Hepatocyte (in vitro differentiated cells): ENCODE measurements around the gene MYO1E. TPM values are rescaled to one million over a fixed set of nuclear protein-coding genes. Genes with fewer than 3 reads are reported as not detected.

Experiments
- DNase-seq: peaks from one replicate; pipeline ENCODE4 v3.0.0-alpha.2; 2016; ENCODE audit warnings: low spot score
- H2AFZ ChIP-seq: fragments of 200-600 bp; sonication (generic); 2 replicates; pipeline ENCODE4 v1.6.0; 2016; ENCODE audit warnings: antibody characterized with exemption, mild to moderate bottlenecking
- H3K27ac ChIP-seq: fragments of 200-600 bp; sonication (generic); 2 replicates; pipeline ENCODE4 v1.5.1; 2016; ENCODE audit warnings: mild to moderate bottlenecking
- H3K27me3 ChIP-seq: fragments of 200-600 bp; sonication (generic); 2 replicates; pipeline ENCODE4 v1.6.1; 2016
- H3K36me3 ChIP-seq: fragments of 200-600 bp; sonication (generic); replicated peaks from 2 replicates; pipeline ENCODE4 v1.5.1; 2016; ENCODE audit warnings: low read depth; ENCODE audit not compliant: insufficient read depth
- H3K4me1 ChIP-seq: fragments of 200-600 bp; sonication (generic); 2 replicates; pipeline ENCODE4 v1.5.1; 2016; ENCODE audit warnings: mild to moderate bottlenecking, moderate library complexity; ENCODE audit not compliant: insufficient read depth
- H3K4me2 ChIP-seq: fragments of 200-600 bp; sonication (generic); 2 replicates; pipeline ENCODE4 v1.6.0; 2016
- H3K4me3 ChIP-seq: fragments of 200-600 bp; sonication (generic); 2 replicates; pipeline ENCODE4 v1.5.1; 2016; ENCODE audit warnings: mild to moderate bottlenecking
- H3K79me2 ChIP-seq: fragments of 200-600 bp; sonication (generic); 2 replicates; pipeline ENCODE4 v1.6.0; 2017; ENCODE audit warnings: mild to moderate bottlenecking
- H3K9me2 ChIP-seq: fragments of 200-600 bp; sonication (generic); replicated peaks from 2 replicates; pipeline ENCODE4 v1.6.0; 2017; ENCODE audit warnings: mild to moderate bottlenecking; ENCODE audit not compliant: insufficient read depth
- H3K9me3 ChIP-seq: fragments of 200-600 bp; sonication (generic); 2 replicates; pipeline ENCODE4 v1.5.1; 2016; ENCODE audit warnings: low read depth, mild to moderate bottlenecking
- H4K20me1 ChIP-seq: fragments of 200-600 bp; sonication (generic); 2 replicates; pipeline ENCODE4 v1.6.0; 2016; ENCODE audit warnings: mild to moderate bottlenecking; ENCODE audit not compliant: insufficient read depth, poor library complexity, severe bottlenecking
- CTCF ChIP-seq: fragments of 200-600 bp; sonication (generic); IDR thresholded peaks from 2 replicates; pipeline ENCODE4 v1.5.1; 2016; ENCODE audit warnings: antibody characterized with exemption, mild to moderate bottlenecking; ENCODE audit not compliant: poor library complexity
- EZH2 ChIP-seq: fragments of 200-600 bp; sonication (generic); IDR thresholded peaks from 2 replicates; pipeline ENCODE4 v1.6.1; 2016; ENCODE audit warnings: antibody characterized with exemption, mild to moderate bottlenecking, borderline replicate concordance
- EZH2phosphoT487 ChIP-seq: fragments of 200-600 bp; sonication (generic); IDR thresholded peaks from one replicate; pipeline ENCODE4 v1.6.1; 2018; ENCODE audit warnings: antibody characterized with exemption, mild to moderate bottlenecking, low read depth, moderate library complexity; ENCODE audit not compliant: unreplicated experiment, severe bottlenecking
- WGBS: methylation state at CpG from one replicate; pipeline ENCODE4 v1.1.6; 2016; ENCODE audit warnings: low lambda C conversion rate; ENCODE audit errors: missing lambda C conversion rate; 5-methylcytosine and 5-hydroxymethylcytosine counted together
- polyA plus RNA-seq: library from polyadenylated mRNA; unstranded; fragments of >200 nt; fragmentation: Nextera tagmentation; extraction: Ambion mirVana; gene quantifications from 2 replicates; pipeline ENCODE4 v1.2.1, GENCODE V29; 2016
- total RNA-seq: library from RNA; depleted of rRNA; stranded (reverse); fragments of >200 nt; gene quantifications from 2 replicates; pipeline ENCODE4 v1.2.3, GENCODE V29; 2014

MYO1E gene
- total and polyA plus RNA-seq, 2 experiments from 2014 or later, result 107 to 111 TPM

GRCh38 chr15:59315914-59316451, 56.7 kb downstream of the MYO1E start:
- Histone ChIP-seq H4K20me1 (peaks cover 9% of the 10 kb centered on the region), H3K27me3 (no peaks in the 10 kb centered on the region), H3K4me3 (no peak overlapping the region), H3K9me3 (no peaks in the 10 kb centered on the region), H2AFZ (no peak overlapping the region), H3K4me2 (no peak overlapping the region), H3K79me2 (peaks cover 91% of the 10 kb centered on the region), H3K36me3 (no peaks in the 10 kb centered on the region), H3K27ac (no peak overlapping the region), H3K9me2 (no peaks in the 10 kb centered on the region), H3K4me1 (peaks cover 9% of the 10 kb centered on the region)
- no peak for TF ChIP-seq CTCF
- no peak for TF ChIP-seq EZH2phosphoT487
- no peak for TF ChIP-seq EZH2
- no peak for DNase-seq
- WGBS, result 80% methylated on average over 6 of the region's 6 CpGs

GRCh38 chr15:59313641-59314332, 58.9 kb downstream of the MYO1E start:
- peaks cover 9% of the 10 kb centered on the region for H4K20me1 ChIP-seq
- H2AFZ ChIP-seq, result no peak overlapping the region
- H3K4me2 ChIP-seq, result peak overlapping the region; percentile 12
- TF ChIP-seq CTCF, result no peak
- TF ChIP-seq EZH2phosphoT487, result no peak
- TF ChIP-seq EZH2, result no peak
- WGBS, result 55% methylated on average over 6 of the region's 6 CpGs
- peaks cover 82% of the 10 kb centered on the region for H3K79me2 ChIP-seq
- peak; percentile 73 for DNase-seq
- peak overlapping the region; percentile 73 for H3K27ac ChIP-seq
- H3K27me3 ChIP-seq, result no peaks in the 10 kb centered on the region
- H3K9me2 ChIP-seq, result no peaks in the 10 kb centered on the region
- H3K4me1 ChIP-seq, result peaks cover 9% of the 10 kb centered on the region
- H3K36me3 ChIP-seq, result no peaks in the 10 kb centered on the region
- no peaks in the 10 kb centered on the region for H3K9me3 ChIP-seq
- no peak overlapping the region for H3K4me3 ChIP-seq

GRCh38 chr15:59312205-59312604, 60.5 kb downstream of the MYO1E start:
- H3K9me2 ChIP-seq, result no peaks in the 10 kb centered on the region
- H2AFZ ChIP-seq, result no peak overlapping the region
- peaks cover 9% of the 10 kb centered on the region for H3K4me1 ChIP-seq
- H3K9me3 ChIP-seq, result no peaks in the 10 kb centered on the region
- 96% methylated on average over 7 of the region's 7 CpGs for WGBS
- H4K20me1 ChIP-seq, result peaks cover 9% of the 10 kb centered on the region
- no peak for DNase-seq
- H3K79me2 ChIP-seq, result peaks cover 69% of the 10 kb centered on the region
- H3K27me3 ChIP-seq, result no peaks in the 10 kb centered on the region
- TF ChIP-seq EZH2phosphoT487 (no peak), EZH2 (no peak), CTCF (no peak)
- no peak overlapping the region for H3K27ac ChIP-seq
- H3K4me2 ChIP-seq, result no peak overlapping the region
- no peaks in the 10 kb centered on the region for H3K36me3 ChIP-seq
- H3K4me3 ChIP-seq, result no peak overlapping the region
